Prostate gland (tissue), 2 donors: ENCODE results near the gene PDE10A. TPM values are rescaled to one million over a fixed set of nuclear protein-coding genes. Genes with fewer than 3 reads are reported as not detected.
"Not testable (repeated sequence)": the region's sequence is repeated elsewhere in the genome, so short reads cannot be mapped to it uniquely, and the experiment has no call there.

ENCODE experiments used
- DNase-seq: peaks from one replicate; pipeline ENCODE4 v3.0.0-alpha.2; 2019; ENCODE audit warnings: low spot score
- H3K27ac ChIP-seq, 2 donors: fragments of 200-600 bp; sonication (generic); 2 replicates each; pipeline ENCODE4 v1.5.1; 2017 to 2019
- H3K27me3 ChIP-seq: fragments of 200-600 bp; sonication (generic); replicated peaks from 2 replicates; pipeline ENCODE4 v1.5.1; 2019; ENCODE audit not compliant: insufficient read depth
- H3K36me3 ChIP-seq, 2 donors: fragments of 200-600 bp; sonication (generic); 1 replicate in 1 of 2; 2 replicates in 1 of 2; pipeline versions ENCODE4 v1.5.1 to v1.8.1; 2017 to 2019
- H3K4me1 ChIP-seq: fragments of 200-600 bp; sonication (generic); replicated peaks from 2 replicates; pipeline ENCODE4 v1.5.1; 2019
- H3K4me3 ChIP-seq, 2 donors: fragments of 200-600 bp; sonication (generic); 2 replicates each; pipeline ENCODE4 v1.5.1; 2017 to 2019
- H3K9me3 ChIP-seq: fragments of 200-600 bp; sonication (generic); 2 replicates; pipeline ENCODE4 v1.5.1; 2017
- POLR2A ChIP-seq: fragments of 450-650 bp; IDR thresholded peaks from one replicate; pipeline ENCODE4 v1.6.1; 2016; ENCODE audit warnings: antibody characterized with exemption, mild to moderate bottlenecking
- POLR2AphosphoS5 ChIP-seq: sonication (generic); formaldehyde crosslinking; IDR thresholded peaks from one replicate; pipeline ENCODE4 v1.6.1; 2017; ENCODE audit warnings: antibody characterized with exemption
- WGBS: methylation state at CpG from one replicate; pipeline ENCODE4 v1.1.5; 2018; 5-methylcytosine and 5-hydroxymethylcytosine counted together
- intact Hi-C: fragments of 100-400 bp; cut with DNase I; formaldehyde crosslinking; loops from one replicate; pipeline ENCODE4 v1.14.2; 2022
- total RNA-seq, 2 donors: library from RNA; depleted of rRNA; stranded (reverse); fragments of >200 nt; gene quantifications; one replicate each; pipeline ENCODE4 v1.1.0, GENCODE V29; 2016
- TF ChIP-seq, protein P1 (sequence below), 4 experiments: fragments of 200-600 bp in 2 of 4; fragments of 450-650 bp in 2 of 4; sonication (generic) in 2 of 4; IDR thresholded peaks; 1 replicate in 3 of 4; 2 replicates in 1 of 4; pipeline ENCODE4 v1.5.1; 2016 to 2019; ENCODE audit warnings: antibody characterized with exemption in 4 of 4, mild to moderate bottlenecking in 2 of 4, moderate library complexity in 2 of 4

The PDE10A gene
- total RNA-seq, 2 donors from 2014 or later = 9.6 to 13.5 TPM

DNA sequence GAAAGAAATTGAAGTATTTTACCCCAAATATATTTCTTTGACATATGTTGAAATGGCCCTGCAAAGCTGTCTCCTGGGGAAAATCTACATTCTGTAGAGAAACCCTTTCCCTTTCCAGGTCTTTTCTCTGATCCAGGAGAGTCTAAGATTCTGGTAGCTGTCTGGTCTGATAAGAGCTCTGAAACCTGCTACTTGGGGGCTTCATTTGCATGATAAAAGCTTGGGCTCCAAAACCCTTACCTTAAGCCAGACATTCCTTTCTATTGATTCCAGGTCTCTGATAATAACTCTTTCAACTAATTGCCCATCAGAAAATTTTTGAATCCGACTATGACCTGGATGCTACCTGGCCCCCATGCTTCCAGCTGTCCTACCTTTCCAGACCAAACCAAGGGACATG, 184.5 kb downstream of the PDE10A start:
- no peaks in the 10 kb centered on the region for H3K4me1 ChIP-seq
- H3K9me3 ChIP-seq = no peaks in the 10 kb centered on the region
- no peak overlapping the region for H3K4me3 ChIP-seq
- DNase-seq = no peak
- TF ChIP-seq POLR2A (no peak), POLR2AphosphoS5 (no peak)
- TF ChIP-seq, protein P1, sequence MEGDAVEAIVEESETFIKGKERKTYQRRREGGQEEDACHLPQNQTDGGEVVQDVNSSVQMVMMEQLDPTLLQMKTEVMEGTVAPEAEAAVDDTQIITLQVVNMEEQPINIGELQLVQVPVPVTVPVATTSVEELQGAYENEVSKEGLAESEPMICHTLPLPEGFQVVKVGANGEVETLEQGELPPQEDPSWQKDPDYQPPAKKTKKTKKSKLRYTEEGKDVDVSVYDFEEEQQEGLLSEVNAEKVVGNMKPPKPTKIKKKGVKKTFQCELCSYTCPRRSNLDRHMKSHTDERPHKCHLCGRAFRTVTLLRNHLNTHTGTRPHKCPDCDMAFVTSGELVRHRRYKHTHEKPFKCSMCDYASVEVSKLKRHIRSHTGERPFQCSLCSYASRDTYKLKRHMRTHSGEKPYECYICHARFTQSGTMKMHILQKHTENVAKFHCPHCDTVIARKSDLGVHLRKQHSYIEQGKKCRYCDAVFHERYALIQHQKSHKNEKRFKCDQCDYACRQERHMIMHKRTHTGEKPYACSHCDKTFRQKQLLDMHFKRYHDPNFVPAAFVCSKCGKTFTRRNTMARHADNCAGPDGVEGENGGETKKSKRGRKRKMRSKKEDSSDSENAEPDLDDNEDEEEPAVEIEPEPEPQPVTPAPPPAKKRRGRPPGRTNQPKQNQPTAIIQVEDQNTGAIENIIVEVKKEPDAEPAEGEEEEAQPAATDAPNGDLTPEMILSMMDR (IDR thresholded peaks at IDR 0.05) = no peak
- no peaks in the 10 kb centered on the region for H3K27me3 ChIP-seq
- intact Hi-C loops = no loop called here
- WGBS = 100% methylated on average over 1 of the region's 1 CpG
- H3K36me3 ChIP-seq = no peaks in the 10 kb centered on the region
- no peak overlapping the region for H3K27ac ChIP-seq

DNA sequence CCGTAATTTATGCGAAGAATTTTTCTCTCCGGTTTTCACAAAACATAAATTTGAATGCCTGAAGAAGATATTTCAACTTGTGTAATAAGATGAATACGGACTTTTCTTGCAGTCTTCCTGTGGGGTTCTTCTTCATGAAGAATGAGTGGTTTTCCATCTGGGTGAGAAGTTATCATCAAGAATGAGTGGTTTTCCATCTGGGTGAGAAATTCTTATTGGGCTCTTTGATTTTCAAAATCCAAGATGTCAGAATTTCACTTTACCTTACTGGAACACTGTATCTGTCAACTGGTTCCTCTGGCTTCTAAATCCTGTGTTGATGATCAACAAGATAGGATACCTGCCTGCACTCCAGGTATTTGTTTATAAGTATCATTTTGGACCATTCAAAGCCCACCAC, 193.6 kb downstream of the PDE10A start:
- no peak for DNase-seq
- intact Hi-C loops = no loop called here
- 96% methylated on average over 4 of the region's 4 CpGs for WGBS

DNA sequence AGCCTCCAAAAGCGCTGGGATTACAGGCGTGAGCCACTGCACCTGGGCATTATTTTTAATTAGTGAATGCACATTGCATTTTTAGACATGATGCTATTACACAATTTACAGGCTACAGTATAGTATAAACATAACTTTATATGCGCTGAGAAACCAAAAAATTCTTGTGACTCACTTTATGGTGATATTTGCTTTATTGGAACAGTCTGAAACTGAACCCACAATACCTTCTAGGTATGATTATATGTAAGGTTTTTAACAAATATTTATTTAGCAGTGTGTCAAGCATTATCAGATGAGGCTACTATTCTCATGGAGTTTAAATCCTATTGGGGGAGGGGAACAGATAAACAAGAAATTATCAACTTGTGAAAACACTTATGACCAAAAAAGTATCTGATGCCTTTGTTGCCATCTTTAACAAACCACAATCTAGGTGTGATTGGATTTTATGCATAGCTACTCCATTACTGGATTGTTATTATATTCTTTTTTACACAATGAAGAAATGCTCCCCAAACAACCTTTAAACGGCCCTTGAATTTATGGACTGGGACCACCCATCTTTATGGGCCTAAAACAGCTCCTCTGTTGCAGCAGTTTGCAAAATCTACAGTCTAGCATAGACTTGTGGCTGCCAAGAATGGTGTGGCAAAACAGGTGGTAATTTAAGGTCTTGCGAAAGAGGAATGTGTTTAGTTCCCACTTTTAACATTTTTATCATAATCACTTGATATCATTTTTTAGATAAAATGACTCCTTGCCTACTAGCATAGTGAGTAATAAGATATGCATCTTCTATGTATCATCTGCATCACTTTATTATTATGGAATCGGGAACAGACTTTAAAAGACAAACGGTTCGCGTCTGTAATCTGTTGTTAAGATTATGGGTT, 194.5 kb downstream of the PDE10A start:
- Histone ChIP-seq H3K4me3 (no peak overlapping the region), H3K36me3 (no peaks in the 10 kb centered on the region), H3K27me3 (no peaks in the 10 kb centered on the region), H3K4me1 (no peaks in the 10 kb centered on the region), H3K27ac (no peak overlapping the region), H3K9me3 (no peaks in the 10 kb centered on the region)
- no peak for DNase-seq
- 62% methylated on average over 9 of the region's 9 CpGs for WGBS
- TF ChIP-seq POLR2A (no peak), POLR2AphosphoS5 (no peak)
- TF ChIP-seq, protein P1 (IDR thresholded peaks at IDR 0.05) = no peak
- intact Hi-C loops = no loop called here

More for the DNA sequence above, 193.6 kb downstream of the PDE10A start:
- H3K27ac ChIP-seq = no peak overlapping the region
- TF ChIP-seq POLR2AphosphoS5 (no peak), POLR2A (no peak)
- TF ChIP-seq, protein P1 (IDR thresholded peaks at IDR 0.05) = no peak
- H3K36me3 ChIP-seq = no peaks in the 10 kb centered on the region
- H3K27me3 ChIP-seq = no peaks in the 10 kb centered on the region
- no peaks in the 10 kb centered on the region for H3K4me1 ChIP-seq
- H3K4me3 ChIP-seq = no peak overlapping the region
- no peaks in the 10 kb centered on the region for H3K9me3 ChIP-seq

DNA sequence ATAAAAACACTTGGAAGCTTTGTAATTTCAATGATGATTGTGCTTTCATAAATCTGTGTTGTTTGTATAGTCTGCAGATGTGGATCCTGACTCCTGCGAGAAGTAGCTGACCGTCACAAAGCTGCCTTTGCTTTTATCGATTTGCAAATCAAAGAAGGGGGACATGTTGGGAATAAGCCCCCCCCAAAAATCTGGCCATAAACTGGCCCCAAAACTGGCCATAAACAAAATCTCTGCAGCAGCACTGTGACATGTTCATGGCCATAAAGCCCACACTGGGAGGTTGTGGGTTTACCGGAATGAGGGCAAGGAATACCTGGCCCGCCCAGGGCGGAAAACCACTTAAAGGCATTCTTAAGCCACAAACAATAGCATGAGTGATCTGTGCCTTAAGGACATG, 199.5 kb downstream of the PDE10A start:
- 97% methylated on average over 6 of the region's 6 CpGs for WGBS
- not testable (repeated sequence) for H3K4me3 ChIP-seq

DNA sequence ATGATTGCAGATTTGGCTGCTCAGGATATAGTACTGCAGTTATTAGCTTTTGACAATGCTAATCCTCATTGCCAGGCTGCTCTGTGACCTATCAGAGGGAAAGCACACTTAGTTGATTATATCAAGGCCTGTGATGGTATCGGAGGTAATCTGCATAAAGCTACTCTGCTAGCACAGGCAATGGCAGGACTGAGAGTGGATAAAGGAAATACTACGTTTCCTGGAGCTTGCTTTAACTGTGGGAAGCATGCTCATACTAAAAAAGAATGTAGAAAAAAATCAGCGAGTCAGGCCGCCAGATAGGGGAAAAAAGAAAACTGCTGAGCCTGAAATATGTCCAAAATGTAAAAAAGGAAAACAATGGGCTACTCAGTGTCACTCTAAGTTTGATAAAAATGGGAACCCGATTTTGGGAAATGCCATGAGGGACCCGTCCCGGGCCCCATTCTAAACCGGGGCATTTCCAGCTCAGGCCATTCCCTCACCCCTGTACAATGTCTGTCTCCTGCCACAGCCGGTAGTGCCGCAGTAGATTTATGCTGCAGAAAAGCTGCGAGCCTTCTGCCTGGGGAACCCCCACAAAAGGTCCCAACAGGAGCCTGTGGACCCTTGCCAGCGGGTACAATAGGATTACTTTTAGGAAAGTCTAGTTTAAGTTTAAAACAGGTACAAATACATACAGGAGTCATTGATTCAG, 203.3 kb downstream of the PDE10A start:
- H3K4me1 ChIP-seq, DNase-seq: not testable (repeated sequence)

More for the DNA sequence above, 199.5 kb downstream of the PDE10A start:
- H3K36me3 ChIP-seq, H3K27ac ChIP-seq, H3K9me3 ChIP-seq, H3K27me3 ChIP-seq, DNase-seq, intact Hi-C loops, H3K4me1 ChIP-seq: not testable (repeated sequence)

More for the DNA sequence above, 203.3 kb downstream of the PDE10A start:
- H3K27me3 ChIP-seq, H3K4me3 ChIP-seq, H3K27ac ChIP-seq, H3K9me3 ChIP-seq, intact Hi-C loops, H3K36me3 ChIP-seq: not testable (repeated sequence)
- 30% methylated on average over 12 of the region's 12 CpGs for WGBS
